ENCODE results near the gene ERGIC1.
"Not testable (repeated sequence)": the region's sequence is repeated elsewhere in the genome, so short reads cannot be mapped to it uniquely, and the experiment has no call there.

The ERGIC1 gene

DNA sequence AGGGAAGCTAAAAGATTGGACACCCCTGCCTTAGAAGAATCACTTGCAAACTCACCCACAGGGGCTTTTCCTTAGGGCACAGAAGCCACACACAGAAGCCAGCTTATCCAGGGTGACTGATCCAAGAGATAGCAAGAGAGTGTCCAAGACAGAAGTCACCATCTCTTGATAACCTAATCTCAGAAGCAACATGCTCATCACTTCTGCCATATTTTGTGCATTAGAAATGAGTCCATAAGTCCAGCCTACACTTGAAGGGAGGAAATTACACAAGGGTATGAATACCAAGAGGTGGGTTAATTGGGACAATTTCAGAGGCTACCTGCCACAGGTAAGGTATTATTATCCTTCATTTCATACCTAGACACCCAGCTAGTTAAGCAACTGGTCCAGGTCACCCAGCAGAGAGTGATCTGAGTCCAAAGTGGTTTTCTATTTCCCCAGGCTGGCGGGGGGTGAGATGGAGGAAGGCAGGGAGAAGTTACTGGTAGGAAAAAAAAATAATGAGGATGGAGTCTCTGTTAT, 3.7 kb upstream of the ERGIC1 start:
- DNase-seq, result no peak

DNA sequence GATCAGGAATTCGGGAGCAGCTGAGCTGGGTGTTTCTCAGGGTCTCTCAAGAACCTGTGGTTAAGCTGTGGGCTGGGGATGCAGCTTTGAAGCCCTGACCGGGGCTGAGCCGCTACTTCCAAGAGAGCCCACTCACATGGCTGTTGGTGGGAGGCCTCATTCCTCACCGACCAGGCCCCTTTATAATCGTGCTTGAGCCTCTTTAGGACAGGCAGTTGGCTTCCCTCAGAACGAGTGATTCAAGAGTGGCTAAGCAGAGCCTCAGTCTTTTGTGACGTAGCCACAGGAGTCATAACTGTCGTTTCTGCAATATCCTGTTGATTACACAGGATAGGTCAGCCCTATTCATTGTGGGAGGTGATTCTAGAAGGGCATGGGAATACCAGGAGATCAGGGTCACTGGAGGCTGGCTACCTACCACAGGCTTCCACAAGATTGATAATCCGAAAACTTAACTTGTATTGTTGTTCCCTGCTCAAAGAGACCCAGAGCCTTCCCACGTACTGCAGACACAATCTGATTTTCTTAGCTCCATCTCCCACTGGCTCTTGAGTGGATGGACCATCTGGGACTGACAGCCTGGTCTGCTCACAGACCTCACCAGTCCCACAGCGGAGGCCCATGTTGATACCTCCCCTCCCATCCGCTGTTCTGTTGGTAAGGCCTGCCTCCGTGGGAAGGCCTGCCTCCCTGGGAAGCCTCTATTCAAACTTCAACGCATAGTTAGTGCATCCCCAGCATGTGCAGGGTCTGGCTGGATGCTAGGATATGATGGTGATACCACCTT, 3.0 kb upstream of the ERGIC1 start:
- DNase-seq, result peak; percentile 85 to 94 (median 90)

DNA sequence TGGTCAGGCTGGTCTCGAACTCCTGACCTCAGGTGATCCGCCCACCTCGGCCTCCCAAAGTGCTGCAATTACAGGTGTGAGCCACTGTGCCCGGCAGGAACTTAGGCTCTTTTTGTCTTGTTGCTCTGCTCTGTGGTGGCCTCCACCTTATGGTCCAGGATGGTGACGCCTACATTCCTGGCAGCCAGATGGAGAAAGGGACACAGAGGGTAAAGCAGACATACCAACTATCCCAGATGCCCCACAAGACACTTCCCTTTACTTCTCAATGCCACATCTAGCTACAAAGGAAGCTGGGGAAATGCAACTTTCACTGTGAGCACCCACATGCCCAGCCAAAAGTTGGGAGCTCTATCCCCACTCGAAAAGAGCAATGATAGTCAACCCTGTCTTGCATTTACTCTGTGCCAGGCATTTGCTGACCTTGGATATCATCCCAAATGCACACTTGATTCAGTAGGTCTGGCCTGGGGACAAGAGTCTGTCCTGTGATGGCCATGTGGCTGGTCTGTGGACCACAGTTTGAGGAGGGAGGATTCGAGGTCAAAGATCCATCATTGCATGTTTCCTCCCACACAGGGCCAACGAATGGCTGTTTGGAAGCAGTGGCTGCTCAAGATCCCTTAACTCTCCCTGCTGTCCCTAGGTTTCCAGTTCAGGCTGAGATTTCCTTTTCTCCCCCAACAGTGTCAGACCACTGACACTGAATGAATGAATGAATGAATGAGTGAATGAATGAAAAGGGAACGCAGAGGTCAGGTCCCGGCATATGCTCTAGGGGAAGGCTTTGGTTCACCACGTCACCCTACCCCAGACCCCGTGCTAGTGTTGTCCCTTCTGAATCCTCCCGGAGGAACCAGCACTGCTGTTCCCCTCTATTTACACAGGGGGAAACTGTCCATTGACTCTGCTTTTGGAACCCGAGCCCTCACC, 1.4 kb upstream of the ERGIC1 start:
- DNase-seq, result peak in 2 of 3 donors; percentile 44 to 60

DNA sequence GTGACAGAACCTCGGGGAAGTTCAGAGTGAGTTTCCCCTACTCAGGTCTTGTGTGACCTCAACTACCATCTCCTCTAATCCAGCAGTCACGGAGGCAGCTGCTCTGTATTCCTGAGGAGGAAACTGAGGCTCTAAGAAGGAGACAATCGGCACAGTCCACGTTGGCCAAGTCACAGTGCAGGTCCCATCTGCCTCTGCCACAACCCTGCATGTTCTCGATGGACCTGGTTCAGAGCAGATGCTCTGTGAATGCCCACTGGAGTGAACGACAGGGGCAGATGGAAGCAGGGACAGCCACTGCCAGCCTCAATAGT, 722 bp upstream of the ERGIC1 start:
- no peak for DNase-seq

DNA sequence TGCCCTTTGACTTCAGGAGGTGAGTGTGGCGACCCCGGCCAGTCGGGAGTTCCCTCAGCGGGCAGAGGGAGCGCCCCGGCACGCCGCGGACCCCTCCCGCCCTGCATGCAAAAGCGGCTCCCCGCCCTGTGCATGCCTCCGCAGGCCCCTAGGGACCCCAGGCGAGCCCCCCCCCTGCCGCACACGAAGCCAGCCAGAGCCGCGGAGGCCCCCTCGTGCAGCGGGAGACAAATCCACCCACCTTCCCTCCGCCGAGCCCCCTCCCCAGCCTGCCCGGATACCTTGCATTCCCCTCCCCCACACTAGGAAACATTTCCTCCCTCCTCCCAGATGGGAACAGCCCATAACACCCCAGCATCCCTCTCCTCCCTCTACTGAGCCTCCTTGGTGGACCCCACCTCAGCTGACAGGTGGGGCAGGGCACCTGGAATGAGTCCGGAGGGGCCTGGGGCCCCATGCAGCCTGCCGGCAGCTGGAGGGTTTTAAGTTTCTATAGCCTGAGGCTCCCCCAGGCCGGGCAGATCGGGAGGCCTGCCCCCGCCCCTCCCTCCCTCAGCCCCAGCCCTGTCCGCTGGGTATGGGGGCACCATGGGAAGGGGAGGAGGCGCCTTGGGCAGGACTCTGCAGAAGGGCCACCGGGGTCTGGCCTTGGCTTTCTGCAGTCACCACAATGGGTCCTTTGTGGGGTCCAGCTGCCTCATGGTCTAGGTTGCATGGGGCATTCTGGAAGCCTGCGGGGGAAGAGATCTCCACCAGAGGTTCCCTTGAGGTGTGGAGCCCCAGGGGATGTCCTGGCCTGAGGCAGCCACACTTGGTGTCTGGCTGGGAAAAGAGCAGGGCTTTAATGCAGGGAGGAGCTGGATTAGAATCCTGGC, 601 bp downstream of the ERGIC1 start:
- peak; percentile 53 to 67 (median 56) for DNase-seq

DNA sequence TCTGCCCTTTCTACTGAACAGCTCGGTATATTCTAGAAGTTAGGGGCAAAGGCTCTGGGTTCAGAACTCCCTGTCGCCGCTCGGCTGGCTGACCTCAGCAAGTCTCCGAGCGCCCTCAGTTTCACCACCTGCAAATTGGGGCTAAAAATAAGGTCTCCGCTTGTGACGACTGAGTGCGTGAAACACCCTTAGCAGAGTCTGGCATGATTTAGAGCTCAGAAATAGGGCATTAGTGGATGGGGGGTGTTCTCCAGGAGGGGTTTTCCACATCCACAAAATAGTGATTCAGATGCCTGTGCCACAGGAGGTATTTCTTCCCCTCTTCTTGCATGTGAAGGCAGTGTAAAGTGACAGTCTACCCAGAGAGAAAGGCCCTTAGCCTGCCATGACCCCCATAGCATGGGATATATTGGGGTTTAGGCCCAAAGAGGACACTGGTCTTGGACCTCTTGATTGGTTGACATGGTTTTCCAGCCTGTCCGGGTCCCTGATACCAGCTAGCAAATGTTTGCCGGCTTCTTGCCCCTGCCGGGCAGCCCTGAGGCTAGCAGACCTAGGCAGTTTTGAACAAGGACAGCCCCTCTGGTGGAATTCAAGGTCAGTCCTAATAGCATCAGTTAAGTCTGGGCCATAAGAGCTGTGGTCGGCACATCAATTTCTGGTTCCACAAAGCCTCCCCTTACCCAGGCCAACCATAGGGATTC, 1.4 kb downstream of the ERGIC1 start:
- DNase-seq, result peak; percentile 69 to 81 (median 75)

DNA sequence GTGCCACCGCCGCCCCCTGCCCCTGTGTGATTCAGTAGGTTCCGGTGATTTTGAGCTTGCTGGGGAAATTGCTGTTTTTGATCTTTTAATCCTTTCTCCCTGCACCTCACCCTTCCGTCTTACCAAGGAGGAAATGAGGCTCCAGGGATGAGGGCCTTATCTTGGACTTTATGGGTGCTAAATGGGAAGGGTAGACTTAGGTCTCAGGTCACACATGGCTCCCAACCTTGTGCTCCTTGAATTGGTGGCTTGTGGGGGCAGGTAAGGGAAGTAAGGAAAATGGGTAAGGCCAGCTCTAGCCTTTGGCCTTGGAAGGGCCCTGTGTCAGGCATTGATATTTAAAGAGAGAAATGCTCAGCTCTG, 1.9 kb downstream of the ERGIC1 start:
- no peak for DNase-seq

DNA sequence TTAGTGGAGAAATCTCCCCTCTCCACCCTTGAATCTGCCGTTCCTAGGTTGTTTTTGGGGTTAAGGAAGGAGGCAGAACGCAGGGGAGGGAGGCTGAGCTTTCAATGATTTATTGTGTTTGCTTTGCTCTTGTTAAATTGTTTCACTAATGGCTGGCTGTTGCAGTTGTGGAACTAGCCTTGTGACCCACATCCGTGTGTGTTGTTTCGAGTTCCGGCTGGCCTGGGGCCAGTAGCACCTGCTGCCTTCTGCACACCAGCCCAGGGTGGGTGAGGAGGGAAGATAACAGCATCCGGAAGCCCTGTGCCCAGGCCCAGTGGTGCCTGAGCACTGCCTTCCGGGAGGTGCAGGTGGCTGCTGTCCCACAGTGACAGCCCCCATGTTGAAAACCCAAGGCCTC, 3.6 kb downstream of the ERGIC1 start:
- DNase-seq, result no peak

DNA sequence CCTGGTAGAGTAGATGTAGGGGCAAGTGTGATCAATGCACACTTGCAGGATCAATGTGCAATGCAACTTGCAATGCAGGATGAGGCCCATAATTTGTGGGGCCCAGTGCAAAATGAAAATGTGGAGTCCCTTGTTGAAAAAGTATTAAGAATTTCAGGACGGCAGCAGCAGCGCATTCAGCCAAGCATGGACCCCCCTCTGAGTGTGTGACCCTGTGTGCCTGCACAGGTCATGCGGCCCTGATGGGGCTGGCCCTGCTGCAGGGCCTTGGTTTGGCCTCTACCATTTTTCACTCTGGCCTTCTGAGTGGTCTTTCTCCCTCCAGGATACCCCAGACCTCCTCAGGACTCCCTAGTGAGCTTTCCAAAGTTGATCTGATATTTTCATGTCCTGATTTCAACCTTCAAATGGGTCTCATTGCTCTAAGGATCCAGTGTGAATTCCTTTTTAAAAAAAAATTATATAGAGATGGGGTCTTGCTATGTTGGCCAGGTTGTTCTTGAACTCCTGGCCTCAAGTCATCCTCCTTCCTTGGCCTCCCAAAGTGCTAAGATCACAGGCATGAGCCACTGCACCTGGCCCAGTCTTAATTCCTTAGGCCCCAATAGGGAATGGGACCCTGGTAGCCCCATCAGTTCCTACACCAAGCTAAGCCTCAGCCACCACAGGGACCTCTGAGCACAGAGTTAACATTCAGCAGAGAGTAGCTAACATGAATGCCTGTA, 4.3 kb downstream of the ERGIC1 start:
- no peak for DNase-seq

DNA sequence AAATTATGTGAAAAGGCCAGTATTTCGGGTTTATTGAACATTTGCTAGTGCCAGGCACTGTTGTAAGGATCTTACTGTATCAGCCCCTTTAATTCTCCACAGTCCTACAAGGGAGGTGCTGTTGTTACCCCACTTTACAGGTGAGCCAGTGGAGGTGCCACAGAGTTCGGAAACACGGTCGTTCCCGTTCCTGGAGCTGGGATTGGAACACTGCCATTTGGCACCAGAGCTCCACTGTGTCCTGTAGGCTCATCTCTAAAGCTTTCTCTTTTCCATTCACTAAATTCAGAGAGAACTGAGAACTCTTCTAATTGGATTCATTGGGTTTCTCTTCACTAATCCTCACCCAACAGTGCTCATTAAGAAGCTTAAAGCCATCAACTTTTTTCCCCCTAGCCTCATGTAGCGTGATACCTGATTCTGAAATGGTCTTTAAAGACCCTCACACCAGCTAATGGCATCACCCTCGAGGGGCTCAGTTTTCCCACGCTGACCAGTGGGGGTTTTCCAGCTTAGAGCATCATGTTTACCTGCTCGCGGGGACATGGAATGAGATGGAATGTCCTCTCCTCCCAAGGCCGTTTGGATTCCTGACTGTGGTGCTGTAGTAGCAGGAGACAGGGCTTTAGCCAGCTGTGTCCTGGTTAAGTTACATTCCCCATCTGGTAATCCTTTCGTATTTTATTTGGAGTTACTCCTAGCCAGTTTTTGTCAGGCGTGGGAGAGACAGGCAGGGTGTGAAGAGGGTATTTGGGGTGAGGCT, 5.8 kb downstream of the ERGIC1 start:
- DNase-seq, result no peak

DNA sequence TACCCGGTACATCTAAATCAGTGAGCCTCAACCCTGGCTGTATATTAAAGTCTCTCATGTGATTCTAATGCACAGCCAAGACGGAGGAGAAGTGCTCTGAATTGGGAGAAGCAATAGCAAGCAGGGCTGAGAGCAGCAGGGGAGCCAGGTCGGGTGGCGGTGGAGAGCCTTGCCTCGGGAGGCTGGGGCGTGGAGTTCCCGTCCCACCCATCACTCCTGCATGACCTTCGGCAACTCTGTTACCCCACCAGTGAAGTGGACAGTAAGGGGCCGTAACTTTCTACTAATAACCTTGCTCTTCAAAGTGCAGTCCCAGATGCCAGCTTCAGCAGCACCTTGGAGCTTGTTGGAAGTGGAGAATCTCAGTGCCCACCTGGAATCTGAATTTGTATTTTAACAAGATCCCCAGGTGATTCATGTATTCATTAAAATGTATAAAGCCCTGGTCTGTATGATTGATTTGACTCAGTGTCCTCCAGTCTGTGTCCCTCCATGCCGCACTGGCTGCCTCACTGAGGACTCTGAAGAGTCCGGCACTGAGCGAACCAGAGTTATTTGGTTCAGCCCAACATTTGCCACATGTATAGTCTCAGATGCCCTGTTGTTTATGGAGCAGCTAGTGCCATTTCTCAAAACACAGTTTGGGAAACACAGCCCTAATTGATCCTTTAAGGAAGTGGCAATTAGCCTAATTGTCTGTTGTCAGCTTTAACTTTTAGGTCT, 6.5 kb downstream of the ERGIC1 start:
- DNase-seq, result no peak

DNA sequence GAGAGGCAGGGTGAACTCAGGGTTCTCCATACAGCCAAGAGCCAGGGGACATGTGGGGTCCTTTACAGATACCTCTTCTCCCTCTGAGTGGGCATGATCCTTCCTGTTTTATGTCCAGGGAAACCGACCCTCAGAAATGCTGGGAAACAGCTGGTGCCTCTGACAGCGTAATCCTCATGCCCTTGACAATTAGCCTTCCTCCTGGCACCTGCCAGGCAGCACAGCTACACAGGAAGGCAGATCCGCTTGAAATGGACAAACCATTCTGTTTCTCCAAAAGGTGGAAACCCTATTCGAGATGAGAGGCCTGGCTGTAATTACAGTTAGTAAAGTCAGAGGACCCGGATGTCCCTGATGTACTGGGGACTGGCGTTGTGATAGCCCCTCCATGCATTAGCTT, 7.2 kb downstream of the ERGIC1 start:
- no peak for DNase-seq

DNA sequence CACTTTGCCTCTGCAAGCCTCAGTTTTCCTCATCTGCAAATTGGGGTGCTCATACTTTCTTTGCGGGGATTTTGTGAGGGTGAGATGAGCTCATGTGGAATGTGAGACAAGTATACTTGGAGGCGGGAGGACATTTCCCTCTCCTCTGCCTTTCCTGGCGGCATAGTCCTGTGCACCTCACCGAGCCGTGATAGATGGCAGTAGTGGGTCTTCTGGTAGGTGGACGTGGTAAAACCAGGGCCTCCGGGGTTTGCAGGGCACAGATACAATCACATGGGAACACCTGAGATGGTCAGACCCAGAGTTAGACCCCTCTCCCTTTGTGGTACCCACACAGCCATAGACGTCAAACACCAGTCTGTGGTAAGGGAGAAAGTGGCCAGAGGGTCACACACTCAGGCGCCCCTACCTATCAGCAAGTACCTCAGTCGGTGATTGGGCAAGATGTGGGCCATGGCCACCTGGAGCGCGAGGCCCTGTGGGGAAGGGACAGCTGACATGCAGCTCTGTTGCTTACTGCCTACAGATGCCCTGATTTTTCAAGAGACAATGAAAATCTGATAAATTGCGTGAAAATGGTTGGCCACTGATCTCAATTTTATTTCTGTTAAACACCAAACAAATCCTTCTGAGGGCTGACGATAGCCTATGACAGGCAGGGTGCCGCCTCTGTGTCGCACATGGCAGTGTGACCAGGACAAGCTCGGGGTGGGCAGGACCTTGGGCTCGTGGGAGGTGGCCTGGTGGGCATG, 9.9 kb downstream of the ERGIC1 start:
- DNase-seq, result no peak

DNA sequence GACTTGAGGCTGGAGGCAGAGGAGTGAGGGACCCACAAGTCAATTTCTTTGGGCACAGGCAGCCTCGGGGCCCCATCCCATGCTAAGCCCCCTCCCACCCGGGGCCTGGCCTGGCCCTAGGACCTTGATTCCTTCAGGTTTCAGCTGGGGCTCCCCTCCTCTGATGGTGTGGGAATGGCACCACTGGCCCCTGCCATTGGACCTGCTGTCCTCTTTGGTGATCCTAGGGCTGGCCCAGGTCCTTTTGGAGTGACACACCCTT, 10.5 kb downstream of the ERGIC1 start:
- DNase-seq, result no peak

DNA sequence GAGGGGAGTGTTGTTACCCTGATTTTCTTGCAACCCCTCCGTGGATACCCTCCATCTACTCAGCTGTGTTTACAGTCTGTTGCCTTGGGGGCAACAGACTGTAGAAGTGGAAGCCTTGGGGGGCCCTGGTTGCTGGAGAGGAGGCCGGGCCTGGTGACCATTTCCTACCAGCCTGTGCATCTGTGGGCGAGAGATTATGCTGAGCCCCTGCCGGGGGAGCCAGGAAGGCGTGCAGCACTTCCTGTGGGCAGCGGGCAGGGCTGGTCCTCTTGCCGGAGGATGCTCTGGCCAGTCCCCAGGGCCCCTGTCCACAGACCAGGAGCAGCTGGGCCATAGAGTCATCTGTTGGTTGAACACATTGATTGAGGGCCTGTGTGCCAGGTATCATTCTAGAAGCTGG, 11.1 kb downstream of the ERGIC1 start:
- no peak for DNase-seq

DNA sequence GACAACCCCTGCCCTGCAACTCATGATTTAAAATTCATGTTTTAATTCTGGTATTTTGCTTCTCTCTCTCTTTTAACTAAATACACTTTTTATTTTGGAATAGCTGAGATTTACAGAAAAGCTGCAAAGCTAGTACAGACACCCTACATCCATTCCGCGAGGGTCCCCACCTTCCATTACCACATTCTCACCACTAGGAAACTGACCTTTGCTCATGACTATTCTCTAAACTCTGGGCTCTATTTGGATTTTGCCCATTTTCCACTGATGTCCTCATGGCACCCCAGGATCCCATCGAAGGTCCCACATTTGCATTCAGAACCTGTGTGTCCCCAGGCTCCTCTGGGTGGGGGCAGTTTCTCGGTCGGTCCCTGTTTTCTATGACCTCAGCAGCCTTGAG, 11.5 kb downstream of the ERGIC1 start:
- DNase-seq, result no peak

DNA sequence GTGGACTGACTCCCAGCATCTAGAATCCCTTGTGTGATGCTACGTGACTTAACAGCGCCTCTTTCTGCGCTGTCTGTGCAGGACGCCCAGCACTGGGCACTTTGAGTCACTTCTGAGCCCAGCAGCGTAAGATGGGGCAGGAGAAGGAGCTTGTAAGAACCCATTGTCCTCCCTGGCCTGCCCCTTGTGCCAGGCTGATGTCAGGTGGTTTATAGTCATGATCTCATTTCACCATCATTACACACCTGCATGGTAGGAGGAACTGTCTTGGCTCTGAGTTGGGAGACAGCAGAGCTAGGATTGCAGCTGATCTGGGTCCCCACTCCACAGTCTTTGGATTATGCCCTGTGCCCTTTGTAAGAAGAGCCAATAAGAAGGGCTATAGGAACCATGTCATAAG, 12.2 kb downstream of the ERGIC1 start:
- DNase-seq, result no peak

DNA sequence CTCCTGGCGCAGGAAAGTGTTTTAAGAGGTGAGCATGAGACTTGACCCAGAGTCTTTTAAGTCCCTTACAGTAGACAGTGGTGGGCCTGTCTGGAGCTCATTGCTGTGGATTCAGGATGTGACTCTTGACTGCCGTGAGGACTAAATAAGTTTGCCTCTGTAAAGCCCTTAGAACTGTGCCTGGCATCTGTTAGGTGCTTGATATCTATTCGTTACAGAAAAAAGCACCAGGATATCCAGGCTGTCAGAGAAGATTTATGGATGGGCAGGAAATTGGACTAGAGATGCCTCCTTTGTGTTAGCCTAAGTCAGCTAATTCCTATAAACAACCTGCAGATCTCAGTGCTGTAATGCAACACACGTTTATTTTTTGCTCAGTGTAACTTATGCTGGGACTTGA, 12.6 kb downstream of the ERGIC1 start:
- DNase-seq, result no peak

DNA sequence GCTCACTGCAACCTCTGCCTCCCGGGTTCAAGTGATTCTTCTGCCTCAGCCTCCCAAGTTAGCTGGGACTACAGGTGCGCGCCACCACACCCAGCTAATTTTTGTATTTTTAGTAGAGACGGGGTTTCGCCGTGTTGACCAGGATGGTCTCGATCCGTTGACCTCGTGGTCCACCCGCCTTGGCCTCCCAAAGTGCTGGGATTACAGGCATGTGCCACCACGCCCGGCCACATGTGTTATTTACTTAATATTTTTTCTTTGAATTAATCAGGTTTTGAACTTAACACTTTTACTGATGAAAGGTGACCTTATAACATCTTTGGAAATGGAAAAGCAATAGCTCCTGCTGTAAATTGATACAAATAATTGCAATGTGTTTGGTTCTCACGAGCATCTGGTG, 13.5 kb downstream of the ERGIC1 start:
- DNase-seq, result not testable (repeated sequence)

DNA sequence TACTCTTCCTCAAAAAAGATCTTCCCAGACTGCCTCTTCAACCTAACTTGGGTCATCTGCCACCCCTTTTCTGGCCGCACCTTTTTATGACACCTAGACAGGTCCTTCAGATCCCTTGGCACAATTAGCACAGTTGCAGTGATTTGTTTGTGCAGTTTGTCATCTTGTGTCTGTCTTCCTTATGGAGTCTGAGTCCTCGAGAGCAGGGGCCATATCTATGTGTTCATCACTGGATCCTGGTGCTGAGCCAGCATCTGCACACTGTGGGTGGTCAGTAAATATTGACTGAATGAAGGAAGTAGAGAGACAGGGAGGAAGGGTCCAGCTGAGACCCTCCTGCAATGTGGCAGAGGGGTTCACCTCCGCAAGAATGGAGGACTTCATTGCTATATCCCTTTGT, 14.4 kb downstream of the ERGIC1 start:
- DNase-seq, result no peak
